GM19438 (cell line): Measurements from ENCODE around the gene CNP.
A peak's percentile ranks its signal among the peaks of the same experiment; 100 is the strongest.
"Not testable (repeated sequence)": the region's sequence is repeated elsewhere in the genome, so short reads cannot be mapped to it uniquely, and the experiment has no call there.

Experiments
- ATAC-seq: cut with Tn5 transposase; IDR thresholded peaks from one replicate; pipeline ENCODE4 v1.9.1; 2021; ENCODE audit warnings: low read depth; ENCODE audit not compliant: unreplicated experiment

Gene CNP

DNA sequence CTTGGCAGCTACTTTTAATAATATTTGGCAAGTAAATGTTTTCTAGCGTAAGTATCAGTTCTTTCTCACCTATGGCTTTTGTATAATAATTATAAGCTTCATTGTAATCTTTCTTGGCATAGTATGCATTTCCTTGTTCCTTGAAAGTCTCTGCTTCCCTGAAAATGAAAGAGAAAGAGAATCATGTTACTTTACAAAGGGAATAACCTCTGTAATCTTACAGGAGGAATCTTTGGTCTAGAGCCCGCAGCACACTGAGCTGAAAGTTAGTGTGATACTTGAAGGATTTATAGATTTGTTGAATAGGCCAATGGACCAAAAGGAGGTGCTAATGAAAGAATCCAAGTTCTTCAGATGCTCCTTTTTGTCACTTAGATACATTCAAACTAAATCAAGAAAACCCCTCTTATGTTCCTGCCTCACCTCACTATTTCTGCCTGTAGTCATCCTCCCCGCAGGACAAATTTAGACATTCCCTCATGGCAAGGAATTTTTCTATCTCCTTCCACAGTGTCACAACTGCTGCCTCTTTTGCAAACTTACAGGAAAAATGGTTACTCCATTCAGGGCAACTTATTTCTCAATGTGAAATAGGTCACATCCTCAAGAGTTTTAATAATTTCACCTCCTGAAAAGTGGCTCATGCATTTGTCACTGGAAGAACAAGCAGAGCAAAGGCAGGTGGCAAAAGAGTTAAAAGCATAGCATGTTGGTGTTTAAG, 34.0 kb downstream of the CNP start:
- no peak for ATAC-seq

DNA sequence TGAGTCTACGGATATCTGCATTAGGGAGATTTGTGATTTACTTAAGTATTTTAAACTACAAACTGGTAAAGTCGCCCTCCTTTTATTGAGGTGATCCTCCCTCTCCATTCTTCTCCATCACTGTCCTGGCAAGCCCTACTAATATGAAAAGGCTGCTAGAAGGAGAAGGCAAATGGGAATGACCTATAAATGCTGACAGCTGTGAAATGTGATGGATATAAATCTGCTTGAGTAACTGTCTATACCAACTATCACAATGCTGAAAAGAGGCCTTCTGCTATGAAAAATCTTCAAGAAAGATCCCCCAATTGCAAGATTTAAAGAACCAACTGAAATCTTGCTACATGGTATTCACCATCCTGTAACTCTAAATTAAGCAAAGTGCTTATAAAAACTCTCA, 35.1 kb downstream of the CNP start:
- no peak for ATAC-seq

DNA sequence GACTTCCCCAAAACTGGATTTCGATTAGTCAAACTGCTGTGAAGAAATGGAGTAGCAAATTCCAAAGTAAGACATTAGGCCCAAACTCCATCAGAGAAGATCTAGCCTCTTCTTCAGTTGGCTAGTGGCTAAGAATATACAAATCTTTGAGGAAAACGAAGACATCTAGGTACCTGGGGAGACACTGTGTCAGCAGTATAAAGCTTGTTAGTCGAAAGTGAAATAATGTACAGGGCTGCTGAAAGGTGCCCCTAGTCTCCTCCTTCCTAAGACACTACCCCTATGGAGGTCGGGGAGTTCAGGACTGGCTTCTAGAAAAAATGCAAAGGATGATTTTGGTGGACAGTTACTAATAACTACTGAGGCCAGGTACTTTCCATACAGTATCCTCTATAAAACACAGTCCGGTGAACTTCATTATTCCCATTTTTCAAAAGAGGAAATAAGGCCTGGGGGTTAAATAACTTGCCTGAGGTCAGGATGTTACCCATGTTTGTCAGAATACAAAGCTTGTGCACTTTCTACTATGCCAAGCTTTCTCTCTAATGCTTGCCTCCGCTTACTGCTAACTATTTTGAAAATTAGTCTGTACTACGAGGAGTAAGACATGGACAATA, 35.7 kb downstream of the CNP start:
- no peak for ATAC-seq

DNA sequence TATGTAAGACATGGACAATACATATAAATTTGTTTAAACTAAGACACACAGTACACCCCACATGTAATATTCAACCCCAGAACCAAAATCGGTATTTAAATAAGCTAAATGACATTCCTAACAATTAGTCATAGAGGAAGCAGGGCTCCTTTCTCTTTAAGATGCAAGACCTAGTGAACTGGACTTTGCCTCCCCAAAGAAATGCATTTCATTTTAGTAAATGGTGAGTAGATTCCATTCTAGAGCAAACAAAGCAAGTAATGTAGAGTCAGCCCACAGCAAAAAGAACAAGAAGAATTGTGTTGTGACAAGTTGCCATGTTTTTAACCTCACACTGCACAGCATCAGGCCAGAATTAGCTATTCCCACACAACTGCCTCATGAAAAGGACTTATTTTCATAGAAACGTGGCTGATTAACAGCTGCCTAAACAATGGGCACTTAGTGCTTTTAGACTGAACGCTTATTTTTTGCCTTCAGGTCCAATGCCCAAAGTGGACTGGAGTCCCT, 36.3 kb downstream of the CNP start:
- ATAC-seq = no peak

DNA sequence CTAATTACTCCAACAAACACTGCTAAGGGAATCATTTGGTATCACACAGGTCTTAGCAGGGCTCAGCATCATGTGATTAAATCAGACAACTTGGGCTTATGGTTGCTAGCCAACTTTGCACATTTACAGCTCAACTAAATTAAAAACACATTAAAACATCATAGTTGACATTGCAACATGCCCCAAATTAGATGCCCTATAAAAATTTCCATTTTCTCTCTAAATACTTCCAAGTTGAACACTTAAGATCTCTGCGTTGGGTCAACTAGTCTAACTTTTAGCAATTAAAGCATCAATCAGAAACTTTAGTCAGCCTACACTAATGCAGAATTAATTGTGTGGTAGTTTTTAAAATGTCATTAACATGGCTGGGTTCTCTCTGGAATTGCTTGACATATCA, 38.6 kb downstream of the CNP start:
- ATAC-seq = no peak

DNA sequence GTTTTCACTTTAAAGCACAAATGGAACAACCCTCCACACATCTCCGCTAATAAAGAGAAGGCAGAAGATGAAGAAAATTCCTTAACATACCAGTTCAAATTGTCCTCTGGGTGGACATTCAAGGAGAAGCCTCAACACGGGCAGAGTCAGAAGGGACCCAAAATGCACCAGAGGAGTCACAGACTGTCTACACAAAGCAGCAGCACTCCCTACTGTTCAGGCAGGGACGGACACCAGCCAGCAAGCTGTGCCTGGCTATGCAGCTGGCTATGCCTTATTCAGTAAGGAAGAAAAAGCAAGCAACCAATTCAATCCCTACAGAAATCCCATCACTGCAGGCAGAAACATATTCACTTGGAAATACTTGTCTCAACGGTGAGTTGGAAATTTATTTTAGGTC, 42.6 kb downstream of the CNP start:
- ATAC-seq = no peak

DNA sequence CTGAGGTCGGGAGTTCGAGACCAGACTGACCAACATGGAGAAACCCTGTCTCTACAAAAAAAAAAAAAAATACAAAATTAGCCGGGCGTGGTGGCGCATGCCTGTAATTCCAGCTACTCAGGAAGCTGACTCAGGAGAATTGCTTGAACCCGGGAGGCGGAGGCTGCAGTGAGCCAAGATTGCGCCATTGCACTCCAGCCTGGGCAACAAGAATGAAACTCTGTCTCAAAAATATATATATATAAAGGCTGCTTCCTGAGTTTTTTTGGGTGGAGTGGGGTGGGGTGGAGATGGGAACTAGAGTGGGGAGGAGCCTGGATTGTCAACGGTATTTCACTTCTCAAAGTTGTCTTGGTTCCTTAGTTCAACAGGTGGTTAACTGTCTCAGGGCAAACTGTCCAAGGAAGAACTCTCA, 43.7 kb downstream of the CNP start:
- ATAC-seq = not testable (repeated sequence)

DNA sequence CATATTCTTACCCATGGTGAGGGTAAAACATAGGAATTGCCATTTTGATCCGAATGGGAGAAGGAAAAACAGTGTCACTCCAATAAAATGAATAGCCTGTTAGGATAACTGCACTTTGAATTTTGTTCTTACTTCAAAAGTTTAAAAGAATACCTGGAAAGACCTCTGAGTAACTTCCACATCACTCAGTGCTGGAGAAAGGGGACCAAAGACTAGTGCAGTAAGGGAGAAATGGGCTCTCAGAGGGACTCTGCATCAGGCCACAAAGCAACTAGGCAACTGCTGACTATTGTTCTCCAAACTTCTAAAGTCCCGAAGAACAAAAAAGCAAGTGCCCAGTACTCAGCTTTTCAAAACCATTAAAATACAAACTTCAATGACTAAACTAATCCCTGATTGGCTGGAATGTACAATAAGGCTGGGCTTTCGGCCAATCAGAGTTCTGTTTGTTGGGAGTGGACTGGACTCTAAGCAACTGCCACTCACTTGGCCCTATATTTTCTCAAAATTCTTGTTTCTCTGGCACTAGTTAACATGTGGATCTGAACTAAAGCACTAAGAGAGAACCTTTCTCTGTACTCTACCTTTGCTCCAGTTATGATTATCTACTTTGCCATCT, 44.4 kb downstream of the CNP start:
- no peak for ATAC-seq

DNA sequence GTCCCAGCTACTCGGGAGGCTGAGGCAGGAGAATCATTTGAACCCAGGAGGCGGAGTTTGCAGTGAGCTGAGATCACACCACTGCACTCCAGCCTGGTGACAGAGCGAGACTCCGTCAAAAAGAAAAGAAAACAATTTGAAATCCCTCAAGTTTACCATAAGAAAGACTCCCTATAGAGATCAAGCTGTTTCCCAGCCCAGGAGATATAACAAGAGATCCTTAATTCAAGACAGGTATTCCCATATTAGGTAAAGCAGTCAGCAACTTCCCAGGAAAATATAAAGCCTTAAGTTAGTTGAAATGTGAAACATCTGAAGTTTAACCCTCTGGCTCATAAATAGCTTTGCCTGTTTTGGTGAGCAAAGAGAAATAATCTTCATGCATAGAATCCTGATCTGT, 45.8 kb downstream of the CNP start:
- not testable (repeated sequence) for ATAC-seq

DNA sequence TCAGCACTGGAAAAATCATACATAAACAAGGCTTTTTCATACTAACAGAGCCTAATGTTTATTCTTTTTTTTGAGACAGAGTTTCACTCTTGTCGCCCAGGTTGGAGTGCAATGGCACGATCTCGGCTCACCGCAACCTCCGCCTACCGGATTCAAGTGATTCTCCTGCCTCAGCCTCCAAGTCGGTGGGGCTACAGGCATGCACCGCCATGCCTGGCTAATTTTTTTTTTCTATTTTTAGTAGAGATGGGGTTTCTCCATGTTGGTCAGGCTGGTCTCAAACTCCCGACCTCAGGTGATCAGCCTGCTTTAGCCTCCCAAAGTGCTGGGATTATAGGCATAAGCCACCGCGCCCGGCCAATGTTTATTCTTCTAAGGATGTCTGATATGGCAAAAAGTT, 47.1 kb downstream of the CNP start:
- ATAC-seq = not testable (repeated sequence)

DNA sequence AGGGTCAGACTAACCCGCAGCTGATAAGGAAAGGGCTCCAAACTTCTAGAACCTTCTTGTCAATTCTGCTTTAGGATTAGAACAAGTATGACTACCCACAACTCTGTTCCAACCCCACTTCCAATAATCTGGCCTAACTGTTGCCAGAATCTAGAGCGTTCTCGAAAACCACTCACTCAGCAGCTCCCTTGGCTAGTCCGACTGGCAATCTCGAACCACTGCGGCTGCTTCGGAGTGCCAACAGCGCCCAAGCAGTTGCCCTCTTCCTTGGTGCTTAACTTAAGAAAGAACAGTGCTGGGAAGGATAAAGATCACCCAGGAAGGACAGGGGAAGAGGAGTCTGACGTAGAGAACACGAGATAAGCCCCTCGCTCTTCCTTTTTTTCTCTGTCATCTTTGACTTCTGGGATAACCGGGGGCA, 49.8 kb downstream of the CNP start:
- ATAC-seq = no peak

DNA sequence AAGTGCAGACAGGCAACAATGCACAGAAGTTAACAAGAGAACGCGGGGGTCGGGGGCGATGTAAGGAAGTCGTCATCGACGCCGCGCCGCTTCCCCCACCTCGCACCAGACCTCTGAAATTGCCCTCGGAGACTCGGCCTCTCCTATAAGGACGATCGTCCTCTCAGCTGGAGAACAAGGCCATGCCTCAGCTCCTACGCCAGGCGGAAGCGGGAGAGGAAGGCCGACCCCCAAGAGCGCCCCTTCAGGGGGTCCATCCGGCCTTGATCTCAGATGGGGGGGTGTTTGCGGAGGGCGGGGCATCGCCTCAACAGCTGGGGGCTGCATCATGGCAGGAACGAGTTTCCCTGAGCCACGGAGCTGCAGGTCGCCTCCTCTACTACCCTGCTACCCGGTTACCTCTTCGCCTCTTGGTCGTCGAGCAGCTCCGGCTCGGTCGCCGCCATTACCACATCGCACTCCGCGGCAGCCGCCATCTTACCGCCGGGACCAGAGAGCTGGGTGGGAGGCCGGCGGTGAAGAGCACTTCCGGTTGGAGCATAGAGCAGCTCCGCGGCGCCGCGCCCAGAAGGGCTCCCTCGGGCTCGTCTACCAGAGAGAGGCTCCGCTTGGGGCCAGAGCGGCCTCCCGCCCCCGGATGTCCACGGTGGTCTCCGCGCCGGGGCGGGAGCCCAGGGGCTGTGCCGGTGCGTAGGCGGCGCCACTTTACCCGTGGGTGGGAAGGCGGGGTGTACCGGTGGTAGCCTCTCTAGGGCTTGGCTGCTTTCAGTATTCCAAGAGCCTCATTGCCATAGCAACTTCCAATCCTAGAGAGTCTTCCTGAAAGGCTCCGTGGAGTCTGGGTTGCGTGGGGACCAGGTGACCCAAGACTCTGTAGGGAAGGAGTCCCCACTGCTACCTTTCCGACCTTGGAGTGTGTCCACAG, 50.6 kb downstream of the CNP start, which contains the start of gene DNAJC7:
Gene DNAJC7 (minus strand): TSS at position 499 of the 925 bp plus-strand sequence. CDS start 23 bp downstream, at position 476.
- peak; percentile 77 for ATAC-seq

DNA sequence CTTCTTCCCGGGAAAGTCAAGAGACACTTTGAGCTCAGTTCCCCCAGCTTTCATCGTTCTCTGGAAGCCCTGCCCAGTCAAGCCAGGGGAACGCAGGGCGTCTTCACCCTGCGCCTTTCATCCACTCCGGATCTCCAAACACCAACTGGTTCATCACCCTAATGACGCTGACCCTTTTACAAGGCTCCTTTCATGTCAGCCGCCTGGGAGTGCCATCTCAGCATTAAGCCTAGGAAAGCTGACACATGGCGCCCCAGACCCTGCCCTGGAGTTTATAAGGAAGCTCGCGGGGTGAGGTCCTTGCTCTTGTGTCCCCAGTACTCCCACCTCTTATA, 51.2 kb downstream of the CNP start:
- peak; percentile 6 for ATAC-seq

DNA sequence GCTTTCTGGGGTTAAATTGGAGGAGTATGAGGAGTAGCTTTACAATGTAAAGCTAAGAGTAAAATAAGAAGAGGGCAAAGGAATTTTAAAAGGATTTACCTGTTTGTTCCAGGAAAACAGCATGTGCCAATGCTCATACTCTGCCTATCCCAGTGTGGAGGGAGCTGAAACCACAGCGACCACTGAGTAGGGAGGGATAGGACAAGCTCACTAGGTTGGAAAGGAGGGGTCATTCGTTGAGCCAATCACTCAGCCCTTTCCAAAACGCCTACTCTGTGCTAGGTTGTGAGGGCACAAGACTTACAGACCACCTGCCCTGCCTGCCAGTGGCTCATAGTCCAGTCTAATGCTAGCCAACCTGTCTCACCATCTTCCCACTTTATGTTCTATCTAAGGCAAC, 51.7 kb downstream of the CNP start:
- ATAC-seq = no peak

DNA sequence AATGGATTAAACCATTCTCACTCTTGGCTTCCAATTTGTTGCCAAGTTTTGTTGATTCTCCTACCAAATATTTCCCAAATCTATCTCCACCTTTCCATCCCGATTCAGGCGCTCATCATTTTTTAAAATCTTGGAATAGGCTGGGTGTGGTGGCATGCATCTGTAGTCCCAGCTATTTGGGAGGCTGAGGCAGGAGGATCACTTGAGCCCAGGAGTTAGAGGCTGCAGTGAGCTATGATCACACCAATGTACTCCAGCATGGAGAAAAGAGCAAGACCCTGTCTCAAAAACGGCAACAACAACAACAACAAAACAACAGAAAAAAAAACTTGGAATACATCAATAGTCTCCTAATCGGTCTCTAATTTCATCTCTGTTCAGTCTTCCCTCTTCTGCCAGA, 52.4 kb downstream of the CNP start:
- no peak for ATAC-seq

DNA sequence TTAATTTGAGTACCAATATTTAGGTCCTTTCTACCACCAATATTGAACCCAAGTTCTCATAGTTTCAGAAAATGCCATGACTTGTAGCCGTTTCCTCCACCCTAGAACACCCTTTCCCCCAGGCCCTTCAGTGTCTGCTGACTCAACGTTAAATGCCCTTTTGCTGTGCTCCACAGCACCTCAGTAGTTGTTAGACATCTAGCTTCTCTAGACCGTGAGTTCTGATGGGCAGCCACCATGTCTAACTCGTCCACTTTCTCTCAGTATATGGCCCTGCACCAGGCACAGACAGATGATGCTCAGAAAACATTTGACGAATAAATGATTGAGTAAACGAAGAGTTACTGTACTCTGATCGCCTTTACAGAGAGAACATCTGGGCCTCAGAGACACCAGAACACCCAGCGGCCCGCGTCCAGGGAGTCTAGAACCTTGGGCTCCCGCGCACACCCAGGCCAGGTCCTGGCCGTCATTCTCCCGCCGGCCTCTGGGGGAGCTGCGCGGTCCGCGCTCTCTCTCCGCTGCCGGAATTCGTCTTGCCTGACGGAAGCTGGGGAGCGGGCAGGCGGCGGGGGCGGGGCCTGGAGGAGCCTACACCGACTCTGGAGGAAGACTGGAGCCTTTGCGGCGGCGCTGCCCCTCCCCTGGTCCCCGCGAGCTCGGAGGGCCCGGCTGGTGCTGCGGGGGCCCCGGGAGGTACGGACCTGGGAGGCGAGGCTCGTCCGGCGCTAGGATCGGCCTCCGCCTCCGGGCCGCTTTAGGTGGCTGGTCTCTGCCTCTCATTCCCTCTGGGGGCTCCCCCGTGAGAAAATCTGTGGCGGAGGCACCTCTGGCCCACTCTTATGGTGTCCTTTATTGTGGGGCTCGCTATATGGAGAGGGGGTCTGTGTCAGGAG, 53.2 kb downstream of the CNP start, which contains the start of gene NKIRAS2:
Gene NKIRAS2 (plus strand): TSS at position 582 of the 896 bp plus-strand sequence. CDS start 1,488 bp downstream, outside the sequence.
- ATAC-seq = peak; percentile 49

DNA sequence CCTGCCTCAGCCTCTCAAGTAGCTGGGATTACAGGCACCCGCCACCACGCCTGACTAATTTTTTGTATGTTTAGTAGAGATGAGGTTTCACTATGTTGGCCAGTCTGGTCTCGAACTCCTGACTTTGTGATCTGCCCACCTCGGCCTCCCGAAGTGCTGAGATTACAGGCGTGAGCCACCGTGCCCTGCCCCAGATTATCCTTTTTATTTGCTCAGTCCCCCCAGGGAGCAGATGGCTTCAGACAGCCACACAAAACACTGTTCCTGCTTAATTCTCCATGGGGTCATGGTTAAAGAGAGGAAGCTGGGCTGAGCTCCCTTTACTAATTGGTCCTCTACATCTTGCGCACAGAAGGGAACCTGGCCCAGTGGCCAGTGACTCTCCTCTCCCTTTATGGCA, 54.2 kb downstream of the CNP start:
- not testable (repeated sequence) for ATAC-seq

DNA sequence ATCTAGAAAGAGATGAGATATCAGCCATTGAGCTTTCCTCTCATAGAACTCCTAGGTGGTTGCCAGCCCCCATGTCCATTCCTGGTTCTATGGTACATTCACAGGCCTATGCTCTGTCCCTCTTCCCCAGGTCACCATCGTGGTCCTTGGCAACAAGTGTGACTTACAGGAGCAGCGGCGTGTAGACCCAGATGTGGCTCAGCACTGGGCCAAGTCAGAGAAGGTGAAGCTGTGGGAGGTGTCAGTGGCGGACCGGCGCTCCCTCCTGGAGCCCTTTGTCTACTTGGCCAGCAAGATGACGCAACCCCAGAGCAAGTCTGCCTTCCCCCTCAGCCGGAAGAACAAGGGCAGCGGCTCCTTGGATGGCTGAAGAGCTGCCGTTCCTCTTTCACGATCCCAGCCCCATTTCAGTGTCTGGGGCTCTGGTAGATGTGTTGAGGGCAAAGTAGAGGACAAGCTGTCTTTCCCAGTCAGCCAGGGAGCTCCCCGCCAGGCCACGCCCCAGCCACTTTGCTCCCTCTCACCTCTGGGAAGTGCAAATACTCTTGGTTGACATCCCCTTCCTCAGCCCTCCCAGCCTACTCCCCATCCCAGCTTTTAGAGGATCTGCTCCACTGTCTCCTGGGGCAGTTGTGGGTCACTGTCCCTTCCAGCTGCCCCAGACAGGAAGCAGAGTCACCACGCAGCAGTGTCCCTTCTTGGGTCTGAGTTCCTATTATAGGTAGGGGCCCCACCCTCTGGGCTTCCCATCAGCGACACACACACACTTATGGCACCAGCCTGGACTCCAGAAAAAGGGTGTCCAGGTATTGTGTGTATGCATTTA, 57.1 kb downstream of the CNP start:
- ATAC-seq = no peak

DNA sequence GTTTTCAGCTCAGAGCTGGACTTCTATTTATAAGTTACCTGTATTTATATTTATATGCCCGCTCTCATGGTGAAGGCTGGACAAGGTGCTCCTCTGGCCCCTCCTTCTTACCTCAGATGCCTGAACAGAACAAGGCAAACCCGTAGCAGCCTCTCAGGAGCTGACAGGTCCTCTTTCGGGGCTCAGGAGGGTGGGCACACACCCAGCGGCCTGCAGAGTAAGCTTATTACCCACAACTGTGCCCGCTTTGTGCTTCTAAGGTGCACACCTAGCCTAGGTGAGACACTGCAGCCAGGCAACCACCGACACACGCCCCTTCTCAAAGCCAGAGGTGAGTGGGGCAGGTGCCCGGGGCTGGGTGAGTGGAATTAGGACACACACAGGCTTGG, 58.6 kb downstream of the CNP start:
- no peak for ATAC-seq
